Muscle of leg (tissue), 11 donors: ENCODE data around the gene CYP4V2. TPM values are rescaled to one million over a fixed set of nuclear protein-coding genes. Genes with fewer than 3 reads are reported as not detected.

Source experiments
- DNase-seq: peaks from one replicate; pipeline ENCODE4 v3.0.0; 2013
- H3K27ac ChIP-seq: one replicate; pipeline ENCODE4 v1.5.1; 2013; ENCODE audit warnings: mild to moderate bottlenecking, low read length, control low read depth
- H3K27me3 ChIP-seq: one replicate; pipeline ENCODE4 v1.6.1; 2013; ENCODE audit warnings: low read length; ENCODE audit not compliant: control insufficient read depth, insufficient read depth
- H3K36me3 ChIP-seq: one replicate; pipeline ENCODE4 v1.6.1; 2013; ENCODE audit warnings: low read length; ENCODE audit not compliant: control insufficient read depth, insufficient read depth
- H3K4me1 ChIP-seq: one replicate; pipeline ENCODE4 v1.6.1; 2013; ENCODE audit warnings: low read length; ENCODE audit not compliant: control insufficient read depth, insufficient read depth
- H3K4me3 ChIP-seq: one replicate; pipeline ENCODE4 v1.5.1; 2013; ENCODE audit warnings: low read length, control low read depth
- H3K9me3 ChIP-seq: replicated peaks from 2 replicates; pipeline ENCODE4 v1.6.1; 2013; ENCODE audit warnings: low read depth, low read length; ENCODE audit not compliant: control insufficient read depth
- WGBS: methylation state at CpG from one replicate; pipeline ENCODE4 v1.1.5; 2013; ENCODE audit warnings: missing lambda C conversion rate; ENCODE audit not compliant: insufficient coverage; 5-methylcytosine and 5-hydroxymethylcytosine counted together
- polyA plus RNA-seq, 8 donors: library from polyadenylated mRNA; unstranded; fragments of 120-200 nt; gene quantifications; one replicate each; pipeline versions ENCODE4 v1.2.1 to v1.2.3, GENCODE V29; 2013; ENCODE audit warnings: inconsistent platforms in 1 of 8, low replicate concordance in 1 of 8; ENCODE audit not compliant: insufficient read length in 8 of 8, insufficient read depth in 1 of 8
- total RNA-seq: library from RNA; stranded (reverse); fragments of 120-200 nt; gene quantifications from one replicate; pipeline ENCODE4 v1.2.4, GENCODE V29; 2013

Gene CYP4V2
- total and polyA plus RNA-seq, 9 donors, result 2.9 to 8.1 (median 4.7) TPM

- WGBS, result 68% methylated on average over 15 of the region's 17 CpGs
- no peak overlapping the region for H3K27ac ChIP-seq
- no peak overlapping the region for H3K4me3 ChIP-seq
- no peaks in the 10 kb centered on the region for H3K27me3 ChIP-seq
- no peaks in the 10 kb centered on the region for H3K4me1 ChIP-seq
- peaks cover 13% of the 10 kb centered on the region for H3K36me3 ChIP-seq
- H3K9me3 ChIP-seq, result no peaks in the 10 kb centered on the region
- no peak for DNase-seq
These were observed 33.1 kb upstream of the CYP4V2 start for GRCh38 chr4:186158021-186158813.

- H3K27me3 ChIP-seq, result no peaks in the 10 kb centered on the region
- no peaks in the 10 kb centered on the region for H3K9me3 ChIP-seq
- H3K27ac ChIP-seq, result no peak overlapping the region
- no peak for DNase-seq
- peaks cover 8% of the 10 kb centered on the region for H3K36me3 ChIP-seq
- no peaks in the 10 kb centered on the region for H3K4me1 ChIP-seq
- 89% methylated on average over 3 of the region's 5 CpGs for WGBS
- H3K4me3 ChIP-seq, result no peak overlapping the region
These were observed 32.4 kb upstream of the CYP4V2 start for GRCh38 chr4:186158966-186159365.

GRCh38 chr4:186159613-186160012 lies 31.8 kb upstream of the CYP4V2 start:
- H3K27me3 ChIP-seq, result no peaks in the 10 kb centered on the region
- H3K4me3 ChIP-seq, result no peak overlapping the region
- H3K36me3 ChIP-seq, result peaks cover 8% of the 10 kb centered on the region
- H3K27ac ChIP-seq, result no peak overlapping the region
- no peak for DNase-seq
- H3K9me3 ChIP-seq, result no peaks in the 10 kb centered on the region
- no CpG with 5 or more reads among the region's 6 CpGs for WGBS
- no peaks in the 10 kb centered on the region for H3K4me1 ChIP-seq

- WGBS, result 42% methylated on average over 4 of the region's 6 CpGs
These were observed 30.2 kb upstream of the CYP4V2 start for GRCh38 chr4:186161138-186161537.

GRCh38 chr4:186166852-186167512 lies 24.4 kb upstream of the CYP4V2 start:
- Histone ChIP-seq H3K9me3 (no peaks in the 10 kb centered on the region), H3K36me3 (no peaks in the 10 kb centered on the region), H3K4me3 (no peak overlapping the region), H3K4me1 (no peaks in the 10 kb centered on the region), H3K27me3 (no peaks in the 10 kb centered on the region), H3K27ac (no peak overlapping the region)
- no peak for DNase-seq
- 97% methylated on average over 10 of the region's 15 CpGs for WGBS

More at GRCh38 chr4:186161138-186161537, 30.2 kb upstream of the CYP4V2 start:
- Histone ChIP-seq H3K27me3 (no peaks in the 10 kb centered on the region), H3K27ac (no peak overlapping the region), H3K4me1 (no peaks in the 10 kb centered on the region), H3K9me3 (no peaks in the 10 kb centered on the region), H3K4me3 (no peak overlapping the region), H3K36me3 (peaks cover 8% of the 10 kb centered on the region)
- no peak for DNase-seq

- Histone ChIP-seq H3K36me3 (no peaks in the 10 kb centered on the region), H3K4me3 (no peak overlapping the region), H3K9me3 (no peaks in the 10 kb centered on the region), H3K27me3 (no peaks in the 10 kb centered on the region), H3K4me1 (no peaks in the 10 kb centered on the region), H3K27ac (no peak overlapping the region)
- no peak for DNase-seq
- WGBS, result 57% methylated on average over 1 of the region's 5 CpGs
These were observed 23.8 kb upstream of the CYP4V2 start for GRCh38 chr4:186167605-186168004.

- DNase-seq, result no peak
- no peaks in the 10 kb centered on the region for H3K36me3 ChIP-seq
- H3K4me3 ChIP-seq, result no peak overlapping the region
- H3K27me3 ChIP-seq, result no peaks in the 10 kb centered on the region
- H3K27ac ChIP-seq, result no peak overlapping the region
- H3K4me1 ChIP-seq, result no peaks in the 10 kb centered on the region
- no peaks in the 10 kb centered on the region for H3K9me3 ChIP-seq
- 90% methylated on average over 3 of the region's 9 CpGs for WGBS
These were observed 22.6 kb upstream of the CYP4V2 start for GRCh38 chr4:186168750-186169149.

- 94% methylated on average over 15 of the region's 18 CpGs for WGBS
- Histone ChIP-seq H3K4me3 (no peak overlapping the region), H3K4me1 (no peaks in the 10 kb centered on the region), H3K36me3 (no peaks in the 10 kb centered on the region), H3K9me3 (no peaks in the 10 kb centered on the region), H3K27me3 (no peaks in the 10 kb centered on the region), H3K27ac (no peak overlapping the region)
- DNase-seq, result no peak
These were observed 21.9 kb upstream of the CYP4V2 start for GRCh38 chr4:186169333-186169944.

- no peak overlapping the region for H3K27ac ChIP-seq
- H3K9me3 ChIP-seq, result no peaks in the 10 kb centered on the region
- 87% methylated on average over 14 of the region's 16 CpGs for WGBS
- DNase-seq, result no peak
- no peaks in the 10 kb centered on the region for H3K4me1 ChIP-seq
- no peak overlapping the region for H3K4me3 ChIP-seq
- no peaks in the 10 kb centered on the region for H3K36me3 ChIP-seq
- no peaks in the 10 kb centered on the region for H3K27me3 ChIP-seq
These were observed 21.2 kb upstream of the CYP4V2 start for GRCh38 chr4:186169945-186170802.
